ENCODE results near the gene CLDN9. TPM values are rescaled to one million over a fixed set of nuclear protein-coding genes. Genes with fewer than 3 reads are reported as not detected.

CLDN9 gene
- total and polyA plus RNA-seq, 9 of the 15 experiments (the other 6 are each of a cell fraction or from before 2014, with no cell fraction given) = 0.12 to 0.44 (median 0.22) TPM; not detected in 4

DNA sequence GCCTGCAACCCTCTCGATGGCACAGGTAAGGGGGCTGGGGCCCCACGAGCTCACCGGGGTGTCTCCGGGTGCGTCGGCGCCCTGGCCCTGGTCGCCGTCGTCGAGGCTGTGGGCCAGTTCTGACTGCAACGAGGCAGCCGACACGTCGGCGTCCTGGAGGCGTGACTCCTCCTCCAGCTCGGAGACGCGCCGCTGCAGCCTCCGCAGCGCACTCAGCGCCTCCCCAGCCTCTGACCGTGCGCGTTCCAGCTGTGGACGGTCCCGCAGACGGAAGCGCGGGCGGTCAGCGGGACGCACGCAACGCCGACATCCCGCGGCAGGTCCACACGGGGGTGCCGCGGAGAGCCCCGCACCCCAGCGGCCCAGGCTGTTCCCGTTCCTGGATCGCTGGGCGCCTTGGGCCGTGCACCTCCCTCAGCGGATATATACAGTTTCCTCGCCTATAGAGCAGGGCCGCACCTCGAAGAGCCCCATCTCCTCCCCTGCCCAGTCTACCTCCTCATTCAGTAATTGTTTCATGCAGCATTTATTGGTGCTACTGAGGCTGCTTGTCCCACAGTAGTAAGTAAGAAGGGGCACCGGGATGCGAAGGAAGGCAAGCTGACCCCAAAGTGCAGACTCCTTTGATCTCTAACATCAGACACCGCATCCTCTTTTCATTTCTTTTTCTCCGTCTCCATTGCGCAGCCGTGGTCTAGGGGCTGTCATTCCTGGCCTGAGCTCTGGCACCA is 16.9 kb downstream of the CLDN9 start (continued):
- TF ChIP-seq, protein P1, sequence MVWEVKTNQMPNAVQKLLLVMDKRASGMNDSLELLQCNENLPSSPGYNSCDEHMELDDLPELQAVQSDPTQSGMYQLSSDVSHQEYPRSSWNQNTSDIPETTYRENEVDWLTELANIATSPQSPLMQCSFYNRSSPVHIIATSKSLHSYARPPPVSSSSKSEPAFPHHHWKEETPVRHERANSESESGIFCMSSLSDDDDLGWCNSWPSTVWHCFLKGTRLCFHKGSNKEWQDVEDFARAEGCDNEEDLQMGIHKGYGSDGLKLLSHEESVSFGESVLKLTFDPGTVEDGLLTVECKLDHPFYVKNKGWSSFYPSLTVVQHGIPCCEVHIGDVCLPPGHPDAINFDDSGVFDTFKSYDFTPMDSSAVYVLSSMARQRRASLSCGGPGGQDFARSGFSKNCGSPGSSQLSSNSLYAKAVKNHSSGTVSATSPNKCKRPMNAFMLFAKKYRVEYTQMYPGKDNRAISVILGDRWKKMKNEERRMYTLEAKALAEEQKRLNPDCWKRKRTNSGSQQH (CRISPR knock-in tag; IDR thresholded peaks at IDR 0.05) = no peak
- TF ChIP-seq KDM2B (CRISPR knock-in tag; IDR thresholded peaks at IDR 0.05) (no peak; the same call in 1 of the 2 replicates), TEAD2 (tag; IDR thresholded peaks at IDR 0.05) (no peak), PTTG1 (tag; IDR thresholded peaks at IDR 0.05; ENCODE audit: low read depth) (no peak), MBD2 (IDR thresholded peaks at IDR 0.05; ENCODE audit: borderline replicate concordance, low read depth) (no peak), DACH1 (IDR thresholded peaks at IDR 0.05; ENCODE audit: partially characterized antibody) (no peak), DDX20 (tag; IDR thresholded peaks at IDR 0.05; ENCODE audit: low read depth) (no peak), CBX1 (IDR thresholded peaks at IDR 0.05; ENCODE audit: low read depth) (no peak), MCM5 (IDR thresholded peaks at IDR 0.05; ENCODE audit: low read depth) (no peak), SMAD4 (CRISPR knock-in tag; conservative IDR thresholded peaks at IDR 0.05) (0 out of 2 replicates have a peak, but pooled peaks have one; percentile 13), CCNT2 (IDR thresholded peaks at IDR 0.05; ENCODE audit: borderline replicate concordance, extremely low read depth, insufficient read length, low read depth, low read length) (peak; percentile 72), CEBPB (tag; IDR thresholded peaks at IDR 0.05) (no peak), SMAD2 (IDR thresholded peaks at IDR 0.05; ENCODE audit: low read depth, low read length) (no peak), MTA1 (IDR thresholded peaks at IDR 0.05; ENCODE audit: borderline replicate concordance) (no peak), PHF21A (IDR thresholded peaks at IDR 0.05; ENCODE audit: borderline replicate concordance, low read depth) (no peak)
- TF ChIP-seq, protein P2, sequence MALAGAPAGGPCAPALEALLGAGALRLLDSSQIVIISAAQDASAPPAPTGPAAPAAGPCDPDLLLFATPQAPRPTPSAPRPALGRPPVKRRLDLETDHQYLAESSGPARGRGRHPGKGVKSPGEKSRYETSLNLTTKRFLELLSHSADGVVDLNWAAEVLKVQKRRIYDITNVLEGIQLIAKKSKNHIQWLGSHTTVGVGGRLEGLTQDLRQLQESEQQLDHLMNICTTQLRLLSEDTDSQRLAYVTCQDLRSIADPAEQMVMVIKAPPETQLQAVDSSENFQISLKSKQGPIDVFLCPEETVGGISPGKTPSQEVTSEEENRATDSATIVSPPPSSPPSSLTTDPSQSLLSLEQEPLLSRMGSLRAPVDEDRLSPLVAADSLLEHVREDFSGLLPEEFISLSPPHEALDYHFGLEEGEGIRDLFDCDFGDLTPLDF (CRISPR knock-in tag; IDR thresholded peaks at IDR 0.05) = 0 out of 2 replicates have a peak, but pooled peaks have one; percentile 40
- TF ChIP-seq, protein P3, sequence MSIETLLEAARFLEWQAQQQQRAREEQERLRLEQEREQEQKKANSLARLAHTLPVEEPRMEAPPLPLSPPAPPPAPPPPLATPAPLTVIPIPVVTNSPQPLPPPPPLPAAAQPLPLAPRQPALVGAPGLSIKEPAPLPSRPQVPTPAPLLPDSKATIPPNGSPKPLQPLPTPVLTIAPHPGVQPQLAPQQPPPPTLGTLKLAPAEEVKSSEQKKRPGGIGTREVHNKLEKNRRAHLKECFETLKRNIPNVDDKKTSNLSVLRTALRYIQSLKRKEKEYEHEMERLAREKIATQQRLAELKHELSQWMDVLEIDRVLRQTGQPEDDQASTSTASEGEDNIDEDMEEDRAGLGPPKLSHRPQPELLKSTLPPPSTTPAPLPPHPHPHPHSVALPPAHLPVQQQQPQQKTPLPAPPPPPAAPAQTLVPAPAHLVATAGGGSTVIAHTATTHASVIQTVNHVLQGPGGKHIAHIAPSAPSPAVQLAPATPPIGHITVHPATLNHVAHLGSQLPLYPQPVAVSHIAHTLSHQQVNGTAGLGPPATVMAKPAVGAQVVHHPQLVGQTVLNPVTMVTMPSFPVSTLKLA (conservative IDR thresholded peaks at IDR 0.05) = peak in 1 of 2 experiments; percentile 50; a peak in 1 of 4 replicates
- TF ChIP-seq, protein P4, sequence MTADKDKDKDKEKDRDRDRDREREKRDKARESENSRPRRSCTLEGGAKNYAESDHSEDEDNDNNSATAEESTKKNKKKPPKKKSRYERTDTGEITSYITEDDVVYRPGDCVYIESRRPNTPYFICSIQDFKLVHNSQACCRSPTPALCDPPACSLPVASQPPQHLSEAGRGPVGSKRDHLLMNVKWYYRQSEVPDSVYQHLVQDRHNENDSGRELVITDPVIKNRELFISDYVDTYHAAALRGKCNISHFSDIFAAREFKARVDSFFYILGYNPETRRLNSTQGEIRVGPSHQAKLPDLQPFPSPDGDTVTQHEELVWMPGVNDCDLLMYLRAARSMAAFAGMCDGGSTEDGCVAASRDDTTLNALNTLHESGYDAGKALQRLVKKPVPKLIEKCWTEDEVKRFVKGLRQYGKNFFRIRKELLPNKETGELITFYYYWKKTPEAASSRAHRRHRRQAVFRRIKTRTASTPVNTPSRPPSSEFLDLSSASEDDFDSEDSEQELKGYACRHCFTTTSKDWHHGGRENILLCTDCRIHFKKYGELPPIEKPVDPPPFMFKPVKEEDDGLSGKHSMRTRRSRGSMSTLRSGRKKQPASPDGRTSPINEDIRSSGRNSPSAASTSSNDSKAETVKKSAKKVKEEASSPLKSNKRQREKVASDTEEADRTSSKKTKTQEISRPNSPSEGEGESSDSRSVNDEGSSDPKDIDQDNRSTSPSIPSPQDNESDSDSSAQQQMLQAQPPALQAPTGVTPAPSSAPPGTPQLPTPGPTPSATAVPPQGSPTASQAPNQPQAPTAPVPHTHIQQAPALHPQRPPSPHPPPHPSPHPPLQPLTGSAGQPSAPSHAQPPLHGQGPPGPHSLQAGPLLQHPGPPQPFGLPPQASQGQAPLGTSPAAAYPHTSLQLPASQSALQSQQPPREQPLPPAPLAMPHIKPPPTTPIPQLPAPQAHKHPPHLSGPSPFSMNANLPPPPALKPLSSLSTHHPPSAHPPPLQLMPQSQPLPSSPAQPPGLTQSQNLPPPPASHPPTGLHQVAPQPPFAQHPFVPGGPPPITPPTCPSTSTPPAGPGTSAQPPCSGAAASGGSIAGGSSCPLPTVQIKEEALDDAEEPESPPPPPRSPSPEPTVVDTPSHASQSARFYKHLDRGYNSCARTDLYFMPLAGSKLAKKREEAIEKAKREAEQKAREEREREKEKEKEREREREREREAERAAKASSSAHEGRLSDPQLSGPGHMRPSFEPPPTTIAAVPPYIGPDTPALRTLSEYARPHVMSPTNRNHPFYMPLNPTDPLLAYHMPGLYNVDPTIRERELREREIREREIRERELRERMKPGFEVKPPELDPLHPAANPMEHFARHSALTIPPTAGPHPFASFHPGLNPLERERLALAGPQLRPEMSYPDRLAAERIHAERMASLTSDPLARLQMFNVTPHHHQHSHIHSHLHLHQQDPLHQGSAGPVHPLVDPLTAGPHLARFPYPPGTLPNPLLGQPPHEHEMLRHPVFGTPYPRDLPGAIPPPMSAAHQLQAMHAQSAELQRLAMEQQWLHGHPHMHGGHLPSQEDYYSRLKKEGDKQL (CRISPR knock-in tag; IDR thresholded peaks at IDR 0.05; ENCODE audit: borderline replicate concordance) = no peak
